Liver (tissue), 3 donors: ENCODE measurements around the gene ZIC1.

Experiments
- ATF3 ChIP-seq: IDR thresholded peaks from 2 replicates; pipeline ENCODE4 v1.6.1; 2016; ENCODE audit warnings: antibody characterized with exemption
- CTCF ChIP-seq: fragments of 150-350 bp; IDR thresholded peaks from 2 replicates; pipeline ENCODE4 v1.5.1; 2017; ENCODE audit warnings: improper control_type of control experiment, low read depth, low read length; ENCODE audit not compliant: missing input control
- HNF4A ChIP-seq, 2 donors: conservative IDR thresholded peaks; 2 replicates each; pipeline ENCODE4 v1.6.1; 2016; ENCODE audit warnings: antibody characterized with exemption in 2 of 2, mild to moderate bottlenecking in 2 of 2
- JUND ChIP-seq, 2 donors: IDR thresholded peaks; 2 replicates each; pipeline ENCODE4 v1.6.1; 2016; ENCODE audit warnings: antibody characterized with exemption in 2 of 2
- MAX ChIP-seq: IDR thresholded peaks from 2 replicates; pipeline ENCODE4 v1.6.1; 2016; ENCODE audit warnings: antibody characterized with exemption
- REST ChIP-seq: IDR thresholded peaks from 2 replicates; pipeline ENCODE4 v1.6.1; 2016; ENCODE audit warnings: antibody characterized with exemption, mild to moderate bottlenecking
- YY1 ChIP-seq: IDR thresholded peaks from 2 replicates; pipeline ENCODE4 v1.6.1; 2016; ENCODE audit warnings: antibody characterized with exemption, mild to moderate bottlenecking
- donor health status: healthy.
- donor health status: healthy.

GRCh38 chr3:147393261-147393942 is 15.8 kb upstream of the ZIC1 start:
- no peak for TF ChIP-seq MAX
- TF ChIP-seq CTCF = no peak
- TF ChIP-seq JUND (IDR thresholded peaks at IDR 0.05) = no peak
- TF ChIP-seq REST = no peak
- TF ChIP-seq YY1 = peak; percentile 82
- TF ChIP-seq HNF4A (conservative IDR thresholded peaks at IDR 0.05) = peak in 1 of 2 donors; percentile 7
- no peak for TF ChIP-seq ATF3
